A549 (cell line): ENCODE data around the gene MLXIP. TPM values are rescaled to one million over a fixed set of nuclear protein-coding genes. Genes with fewer than 3 reads are reported as not detected.
A peak's percentile ranks its signal among the peaks of the same experiment; 100 is the strongest.

ENCODE experiments used
- ATAC-seq, 2 experiments: fragments of 200-7000 bp in 1 of 2; fragments of >200 bp in 1 of 2; cut with Nextera tagmentation in 1 of 2; cut with Tn5 transposase in 1 of 2; 3 replicates each; pipeline versions ENCODE4 v1.8.0 to v1.9.1; 2018 to 2020; ENCODE audit warnings: mild to moderate bottlenecking in 1 of 2, moderate library complexity in 1 of 2
- CTCF ChIA-PET: fragments of 300-600 bp; sonication (Branson Sonifier 250); formaldehyde crosslinking; extraction: SDS; loops from one replicate; lab custom pipeline; 2021; ENCODE audit warnings: antibody characterized with exemption, inconsistent platforms; lab: Yijun Ruan, JAX
- POLR2A ChIA-PET: fragments of 350-600 bp; formaldehyde crosslinking; extraction: SDS; loops from one replicate; lab custom pipeline; 2021; ENCODE audit warnings: antibody characterized with exemption, inconsistent platforms; lab: Yijun Ruan, JAX
- DNase-seq, 2 experiments: peaks; one replicate each; pipeline versions ENCODE4 v3.0.0 to v3.0.0-alpha.2; 2011 to 2016; ENCODE audit warnings: low read depth in 1 of 2, low spot score in 1 of 2
- FAIRE-seq: peaks from 2 replicates; lab custom pipeline; 2011; peaks lifted over from hg19 to GRCh38; lab: Jason Lieb, UNC
- H3K27ac ChIP-seq, 2 experiments: fragments of >200 bp; sonication (Bioruptor Twin); formaldehyde crosslinking; 3 replicates each; pipeline ENCODE4 v1.5.1; 2016 to 2017
- H3K4me1 ChIP-seq: fragments of >200 bp; sonication (Bioruptor Twin); formaldehyde crosslinking; 3 replicates; pipeline ENCODE4 v1.6.1; 2016
- H3K4me2 ChIP-seq: fragments of >200 bp; sonication (Bioruptor Twin); formaldehyde crosslinking; 3 replicates; pipeline ENCODE4 v1.6.1; 2016
- H3K4me3 ChIP-seq: fragments of >200 bp; sonication (Bioruptor Twin); formaldehyde crosslinking; 3 replicates; pipeline ENCODE4 v1.5.1; 2016
- H3K9me3 ChIP-seq: fragments of >200 bp; sonication (Bioruptor Twin); formaldehyde crosslinking; 3 replicates; pipeline ENCODE4 v1.6.1; 2016
- CTCF ChIP-seq: fragments of >200 bp; sonication (Bioruptor Twin); formaldehyde crosslinking; IDR thresholded peaks from 3 replicates; pipeline ENCODE4 v1.5.1; 2016
- EP300 ChIP-seq, 2 experiments: fragments of >200 bp; sonication (Bioruptor Twin); formaldehyde crosslinking; IDR thresholded peaks; 2 replicates in 1 of 2; 3 replicates in 1 of 2; pipeline ENCODE4 v1.6.1; 2016 to 2017
- FOSL2 ChIP-seq, 2 experiments: fragments of 450-650 bp in 1 of 2; fragments of >200 bp in 1 of 2; sonication (Bioruptor Twin) in 1 of 2; formaldehyde crosslinking; IDR thresholded peaks; 2 replicates each; pipeline versions ENCODE4 v1.5.0 to v1.6.1; 2016 to 2020; ENCODE audit warnings: mild to moderate bottlenecking in 1 of 2, moderate library complexity in 1 of 2
- GATA3 ChIP-seq: IDR thresholded peaks from 2 replicates; pipeline ENCODE4 v1.6.1; 2012; ENCODE audit warnings: borderline replicate concordance
- HES2 ChIP-seq: fragments of >200 bp; sonication (Bioruptor Twin); formaldehyde crosslinking; IDR thresholded peaks from 2 replicates; pipeline ENCODE4 v1.6.1; 2016
- HEYL ChIP-seq: fragments of 250-450 bp; sonication (Bioruptor Pico); IDR thresholded peaks from 2 replicates; pipeline ENCODE4 v1.8.0; 2021; ENCODE audit warnings: mild to moderate bottlenecking, moderate library complexity
- HOXA7 ChIP-seq: fragments of 250-450 bp; sonication (Bioruptor Pico); IDR thresholded peaks from 2 replicates; pipeline ENCODE4 v1.5.0; 2020; ENCODE audit warnings: mild to moderate bottlenecking, moderate library complexity
- HOXB5 ChIP-seq: fragments of 250-450 bp; sonication (Bioruptor Pico); IDR thresholded peaks from 2 replicates; pipeline ENCODE4 v1.5.0; 2020; ENCODE audit warnings: mild to moderate bottlenecking, moderate library complexity
- KDM5A ChIP-seq: fragments of 200-600 bp; sonication (generic); IDR thresholded peaks from 2 replicates; pipeline ENCODE4 v1.6.1; 2016; ENCODE audit warnings: antibody characterized with exemption, mild to moderate bottlenecking
- MYC ChIP-seq: IDR thresholded peaks from 2 replicates; pipeline ENCODE4 v1.6.1; 2012; ENCODE audit warnings: mild to moderate bottlenecking, inconsistent platforms, low read length, improper control_type of control experiment, borderline replicate concordance
- NFE2L2 ChIP-seq: fragments of 150-350 bp; conservative IDR thresholded peaks from 2 replicates; pipeline ENCODE4 v1.6.1; 2014; ENCODE audit warnings: low read length
- NPAS2 ChIP-seq: fragments of 250-450 bp; sonication (Bioruptor Pico); IDR thresholded peaks from 2 replicates; pipeline ENCODE4 v1.8.0; 2022; ENCODE audit warnings: mild to moderate bottlenecking, moderate library complexity, borderline replicate concordance
- POLR2A ChIP-seq: IDR thresholded peaks from 2 replicates; pipeline ENCODE4 v1.6.1; 2012; ENCODE audit warnings: mild to moderate bottlenecking, low read length
- RARB ChIP-seq: fragments of 250-450 bp; sonication (Bioruptor Pico); IDR thresholded peaks from 2 replicates; pipeline ENCODE4 v1.8.0; 2021; ENCODE audit warnings: mild to moderate bottlenecking, moderate library complexity
- SMC3 ChIP-seq: fragments of >200 bp; sonication (Bioruptor Twin); formaldehyde crosslinking; IDR thresholded peaks from 3 replicates; pipeline ENCODE4 v1.6.1; 2018; ENCODE audit warnings: inconsistent platforms
- USF2 ChIP-seq: fragments of 450-650 bp; IDR thresholded peaks from 2 replicates; pipeline ENCODE4 v1.6.1; 2014; ENCODE audit warnings: antibody characterized with exemption
- ZFP36 ChIP-seq: fragments of 450-650 bp; IDR thresholded peaks from 2 replicates; pipeline ENCODE4 v1.6.1; 2014; ENCODE audit warnings: borderline replicate concordance; ENCODE audit not compliant: partially characterized antibody
- WGBS: methylation state at CpG from one replicate; pipeline ENCODE4 v1.1.6; 2017; ENCODE audit errors: missing lambda C conversion rate; 5-methylcytosine and 5-hydroxymethylcytosine counted together
- polyA plus RNA-seq, 4 experiments: library from polyadenylated mRNA; depleted of rRNA in 3 of 4; stranded (reverse); fragments of >200 nt; fragmentation: RNase III in 1 of 4; extraction: RNeasy Plus Mini Kit Qiagen cat#74134 plus additional on column Dnase treatment in 1 of 4; gene quantifications; 2 replicates in 3 of 4; 3 replicates in 1 of 4; pipeline ENCODE4 v1.2.3, GENCODE V29; 2011 to 2017
- TF ChIP-seq, protein P1 (sequence below): IDR thresholded peaks from 2 replicates; pipeline ENCODE4 v1.6.1; 2012; ENCODE audit warnings: low read depth, borderline replicate concordance
- TF ChIP-seq, protein P2 (sequence below): IDR thresholded peaks from 2 replicates; pipeline ENCODE4 v1.6.1; 2012
- TF ChIP-seq, protein P3 (sequence below): IDR thresholded peaks from 2 replicates; pipeline ENCODE4 v1.6.1; 2012
- TF ChIP-seq, protein P4 (sequence below): fragments of 200-600 bp; sonication (generic); IDR thresholded peaks from 2 replicates; pipeline ENCODE4 v1.6.1; 2016; ENCODE audit warnings: antibody characterized with exemption, mild to moderate bottlenecking, moderate library complexity
- TF ChIP-seq, protein P5 (sequence below): fragments of 150-350 bp; IDR thresholded peaks from 2 replicates; pipeline ENCODE4 v1.6.1; 2014; ENCODE audit warnings: low read depth, mild to moderate bottlenecking, low read length
- TF ChIP-seq, protein P6 (sequence below): fragments of 250-450 bp; sonication (Bioruptor Pico); IDR thresholded peaks from 2 replicates; pipeline ENCODE4 v1.5.0; 2021; ENCODE audit warnings: mild to moderate bottlenecking, moderate library complexity, borderline replicate concordance

The MLXIP gene
- polyA plus RNA-seq, 2 of the 4 experiments (the other 2 are of a cell fraction): 7.0 to 21.4 TPM

GRCh38 chr12:122097927-122098756 is 19.6 kb downstream of the MLXIP start:
- 0 out of 3 replicates have a peak overlapping the region, but pooled peaks have one; percentile 12 for H3K4me3 ChIP-seq
- 13% methylated on average over 10 of the region's 10 CpGs for WGBS
- POLR2A ChIA-PET: interaction anchor here (1.4 to 1.7 kb wide), 2 partner anchors 9 to 20 kb away, joined by 3 to 11 read pairs; partner anchors contain the start of gene MLXIP
- DNase-seq (peak; percentile 66 to 92), ATAC-seq (peak; percentile 86 to 93), FAIRE-seq (no peak)
- peak overlapping the region; percentile 81 to 88 for H3K27ac ChIP-seq
- CTCF ChIA-PET: interaction anchor here (0.6 to 7.6 kb wide), 14 partner anchors 10 to 304 kb away, joined by 3 to 76 read pairs (median 6); partner anchors contain the start of gene RHOF
- peak overlapping the region; percentile 65 for H3K4me2 ChIP-seq
- no peaks in the 10 kb centered on the region for H3K9me3 ChIP-seq
- TF ChIP-seq, protein P1, sequence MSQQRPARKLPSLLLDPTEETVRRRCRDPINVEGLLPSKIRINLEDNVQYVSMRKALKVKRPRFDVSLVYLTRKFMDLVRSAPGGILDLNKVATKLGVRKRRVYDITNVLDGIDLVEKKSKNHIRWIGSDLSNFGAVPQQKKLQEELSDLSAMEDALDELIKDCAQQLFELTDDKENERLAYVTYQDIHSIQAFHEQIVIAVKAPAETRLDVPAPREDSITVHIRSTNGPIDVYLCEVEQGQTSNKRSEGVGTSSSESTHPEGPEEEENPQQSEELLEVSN: no peak
- TF ChIP-seq SMC3 (peak; percentile 18; the same call in 1 of the 3 replicates), HEYL (CRISPR knock-in tag) (no peak), RARB (CRISPR knock-in tag) (no peak), EP300 (IDR thresholded peaks at IDR 0.05) (no peak), NPAS2 (CRISPR knock-in tag) (no peak), USF2 (peak; percentile 61), GATA3 (peak; percentile 87), ZFP36 (no peak), CTCF (no peak)
- TF ChIP-seq, protein P2, sequence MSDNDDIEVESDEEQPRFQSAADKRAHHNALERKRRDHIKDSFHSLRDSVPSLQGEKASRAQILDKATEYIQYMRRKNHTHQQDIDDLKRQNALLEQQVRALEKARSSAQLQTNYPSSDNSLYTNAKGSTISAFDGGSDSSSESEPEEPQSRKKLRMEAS: 0 out of 2 replicates have a peak, but pooled peaks have one; percentile 31
- TF ChIP-seq, protein P3, sequence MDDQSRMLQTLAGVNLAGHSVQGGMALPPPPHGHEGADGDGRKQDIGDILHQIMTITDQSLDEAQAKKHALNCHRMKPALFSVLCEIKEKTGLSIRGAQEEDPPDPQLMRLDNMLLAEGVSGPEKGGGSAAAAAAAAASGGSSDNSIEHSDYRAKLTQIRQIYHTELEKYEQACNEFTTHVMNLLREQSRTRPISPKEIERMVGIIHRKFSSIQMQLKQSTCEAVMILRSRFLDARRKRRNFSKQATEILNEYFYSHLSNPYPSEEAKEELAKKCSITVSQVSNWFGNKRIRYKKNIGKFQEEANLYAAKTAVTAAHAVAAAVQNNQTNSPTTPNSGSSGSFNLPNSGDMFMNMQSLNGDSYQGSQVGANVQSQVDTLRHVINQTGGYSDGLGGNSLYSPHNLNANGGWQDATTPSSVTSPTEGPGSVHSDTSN: peak; percentile 42; the same call in 1 of the 2 replicates
- H3K4me1 ChIP-seq: peaks cover 63% of the 10 kb centered on the region

GRCh38 chr12:122099280-122099749 is 20.8 kb downstream of the MLXIP start:
- ATAC-seq (no peak), FAIRE-seq (no peak), DNase-seq (no peak)
- Histone ChIP-seq H3K4me3 (no peak overlapping the region), H3K27ac (peak overlapping the region; percentile 81 to 88), H3K4me2 (peak overlapping the region; percentile 65), H3K4me1 (peaks cover 63% of the 10 kb centered on the region), H3K9me3 (no peaks in the 10 kb centered on the region)
- 91% methylated on average over 6 of the region's 6 CpGs for WGBS
- ChIA-PET POLR2A (no interaction called here), CTCF (interaction anchor here (1.4 to 7.6 kb wide), 4 partner anchors 12 to 68 kb away, joined by 3 to 76 read pairs (median 12); no protein-coding TSS in a partner anchor)
- no peak for TF ChIP-seq KDM5A
- TF ChIP-seq, protein P4, sequence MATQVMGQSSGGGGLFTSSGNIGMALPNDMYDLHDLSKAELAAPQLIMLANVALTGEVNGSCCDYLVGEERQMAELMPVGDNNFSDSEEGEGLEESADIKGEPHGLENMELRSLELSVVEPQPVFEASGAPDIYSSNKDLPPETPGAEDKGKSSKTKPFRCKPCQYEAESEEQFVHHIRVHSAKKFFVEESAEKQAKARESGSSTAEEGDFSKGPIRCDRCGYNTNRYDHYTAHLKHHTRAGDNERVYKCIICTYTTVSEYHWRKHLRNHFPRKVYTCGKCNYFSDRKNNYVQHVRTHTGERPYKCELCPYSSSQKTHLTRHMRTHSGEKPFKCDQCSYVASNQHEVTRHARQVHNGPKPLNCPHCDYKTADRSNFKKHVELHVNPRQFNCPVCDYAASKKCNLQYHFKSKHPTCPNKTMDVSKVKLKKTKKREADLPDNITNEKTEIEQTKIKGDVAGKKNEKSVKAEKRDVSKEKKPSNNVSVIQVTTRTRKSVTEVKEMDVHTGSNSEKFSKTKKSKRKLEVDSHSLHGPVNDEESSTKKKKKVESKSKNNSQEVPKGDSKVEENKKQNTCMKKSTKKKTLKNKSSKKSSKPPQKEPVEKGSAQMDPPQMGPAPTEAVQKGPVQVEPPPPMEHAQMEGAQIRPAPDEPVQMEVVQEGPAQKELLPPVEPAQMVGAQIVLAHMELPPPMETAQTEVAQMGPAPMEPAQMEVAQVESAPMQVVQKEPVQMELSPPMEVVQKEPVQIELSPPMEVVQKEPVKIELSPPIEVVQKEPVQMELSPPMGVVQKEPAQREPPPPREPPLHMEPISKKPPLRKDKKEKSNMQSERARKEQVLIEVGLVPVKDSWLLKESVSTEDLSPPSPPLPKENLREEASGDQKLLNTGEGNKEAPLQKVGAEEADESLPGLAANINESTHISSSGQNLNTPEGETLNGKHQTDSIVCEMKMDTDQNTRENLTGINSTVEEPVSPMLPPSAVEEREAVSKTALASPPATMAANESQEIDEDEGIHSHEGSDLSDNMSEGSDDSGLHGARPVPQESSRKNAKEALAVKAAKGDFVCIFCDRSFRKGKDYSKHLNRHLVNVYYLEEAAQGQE: no peak
- TF ChIP-seq, protein P5, sequence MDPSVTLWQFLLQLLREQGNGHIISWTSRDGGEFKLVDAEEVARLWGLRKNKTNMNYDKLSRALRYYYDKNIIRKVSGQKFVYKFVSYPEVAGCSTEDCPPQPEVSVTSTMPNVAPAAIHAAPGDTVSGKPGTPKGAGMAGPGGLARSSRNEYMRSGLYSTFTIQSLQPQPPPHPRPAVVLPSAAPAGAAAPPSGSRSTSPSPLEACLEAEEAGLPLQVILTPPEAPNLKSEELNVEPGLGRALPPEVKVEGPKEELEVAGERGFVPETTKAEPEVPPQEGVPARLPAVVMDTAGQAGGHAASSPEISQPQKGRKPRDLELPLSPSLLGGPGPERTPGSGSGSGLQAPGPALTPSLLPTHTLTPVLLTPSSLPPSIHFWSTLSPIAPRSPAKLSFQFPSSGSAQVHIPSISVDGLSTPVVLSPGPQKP: no peak
- TF ChIP-seq, protein P6, sequence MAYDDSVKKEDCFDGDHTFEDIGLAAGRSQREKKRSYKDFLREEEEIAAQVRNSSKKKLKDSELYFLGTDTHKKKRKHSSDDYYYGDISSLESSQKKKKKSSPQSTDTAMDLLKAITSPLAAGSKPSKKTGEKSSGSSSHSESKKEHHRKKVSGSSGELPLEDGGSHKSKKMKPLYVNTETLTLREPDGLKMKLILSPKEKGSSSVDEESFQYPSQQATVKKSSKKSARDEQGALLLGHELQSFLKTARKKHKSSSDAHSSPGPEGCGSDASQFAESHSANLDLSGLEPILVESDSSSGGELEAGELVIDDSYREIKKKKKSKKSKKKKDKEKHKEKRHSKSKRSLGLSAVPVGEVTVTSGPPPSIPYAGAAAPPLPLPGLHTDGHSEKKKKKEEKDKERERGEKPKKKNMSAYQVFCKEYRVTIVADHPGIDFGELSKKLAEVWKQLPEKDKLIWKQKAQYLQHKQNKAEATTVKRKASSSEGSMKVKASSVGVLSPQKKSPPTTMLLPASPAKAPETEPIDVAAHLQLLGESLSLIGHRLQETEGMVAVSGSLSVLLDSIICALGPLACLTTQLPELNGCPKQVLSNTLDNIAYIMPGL (CRISPR knock-in tag): no peak
- no peak for TF ChIP-seq HES2
- no peak for TF ChIP-seq NFE2L2
- TF ChIP-seq POLR2A: no peak
- TF ChIP-seq FOSL2 (IDR thresholded peaks at IDR 0.05): no peak
- TF ChIP-seq FOSL2 (CRISPR knock-in tag; IDR thresholded peaks at IDR 0.05): no peak
- no peak for TF ChIP-seq MYC
- TF ChIP-seq HOXB5 (CRISPR knock-in tag): no peak
- no peak for TF ChIP-seq HOXA7 (CRISPR knock-in tag)
